Right lobe of liver (tissue), 4 donors: ENCODE measurements around the gene CCDC184.

ENCODE experiments used
- POLR2A ChIP-seq: fragments of 450-650 bp; IDR thresholded peaks from one replicate; pipeline ENCODE4 v1.6.1; 2017; ENCODE audit warnings: antibody characterized with exemption, mild to moderate bottlenecking
- TF ChIP-seq, protein P1 (sequence below), 4 donors: fragments of 200-600 bp in 3 of 4; fragments of 450-650 bp in 1 of 4; IDR thresholded peaks; one replicate each; pipeline versions ENCODE4 v1.5.1 to v1.8.0; 2016 to 2022; ENCODE audit warnings: antibody characterized with exemption in 4 of 4, mild to moderate bottlenecking in 2 of 4
- donor health status: DM: no; HTN: no; CAD: no.
- donor health status: DM: no; HTN: no; CAD: no.
- donor health status: DM: no; HTN: yes; CAD: no.

GRCh38 chr12:48163150-48163747 lies 20.2 kb upstream of the CCDC184 start:
- no peak for TF ChIP-seq POLR2A
- TF ChIP-seq, protein P1, sequence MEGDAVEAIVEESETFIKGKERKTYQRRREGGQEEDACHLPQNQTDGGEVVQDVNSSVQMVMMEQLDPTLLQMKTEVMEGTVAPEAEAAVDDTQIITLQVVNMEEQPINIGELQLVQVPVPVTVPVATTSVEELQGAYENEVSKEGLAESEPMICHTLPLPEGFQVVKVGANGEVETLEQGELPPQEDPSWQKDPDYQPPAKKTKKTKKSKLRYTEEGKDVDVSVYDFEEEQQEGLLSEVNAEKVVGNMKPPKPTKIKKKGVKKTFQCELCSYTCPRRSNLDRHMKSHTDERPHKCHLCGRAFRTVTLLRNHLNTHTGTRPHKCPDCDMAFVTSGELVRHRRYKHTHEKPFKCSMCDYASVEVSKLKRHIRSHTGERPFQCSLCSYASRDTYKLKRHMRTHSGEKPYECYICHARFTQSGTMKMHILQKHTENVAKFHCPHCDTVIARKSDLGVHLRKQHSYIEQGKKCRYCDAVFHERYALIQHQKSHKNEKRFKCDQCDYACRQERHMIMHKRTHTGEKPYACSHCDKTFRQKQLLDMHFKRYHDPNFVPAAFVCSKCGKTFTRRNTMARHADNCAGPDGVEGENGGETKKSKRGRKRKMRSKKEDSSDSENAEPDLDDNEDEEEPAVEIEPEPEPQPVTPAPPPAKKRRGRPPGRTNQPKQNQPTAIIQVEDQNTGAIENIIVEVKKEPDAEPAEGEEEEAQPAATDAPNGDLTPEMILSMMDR (IDR thresholded peaks at IDR 0.05) = no peak
